GM12873 (cell line): ENCODE data around the gene ADAM17.

Source experiments
- CTCF ChIP-seq: IDR thresholded peaks from 2 replicates; pipeline ENCODE4 v1.5.1; 2012; ENCODE audit warnings: low read depth, mild to moderate bottlenecking, moderate library complexity, low read length, control low read depth; ENCODE audit not compliant: insufficient read depth; ENCODE audit errors: missing control alignments

Gene ADAM17

GRCh38 chr2:9473985-9474360, 81.7 kb downstream of the ADAM17 start:
- TF ChIP-seq CTCF, result no peak

DNA sequence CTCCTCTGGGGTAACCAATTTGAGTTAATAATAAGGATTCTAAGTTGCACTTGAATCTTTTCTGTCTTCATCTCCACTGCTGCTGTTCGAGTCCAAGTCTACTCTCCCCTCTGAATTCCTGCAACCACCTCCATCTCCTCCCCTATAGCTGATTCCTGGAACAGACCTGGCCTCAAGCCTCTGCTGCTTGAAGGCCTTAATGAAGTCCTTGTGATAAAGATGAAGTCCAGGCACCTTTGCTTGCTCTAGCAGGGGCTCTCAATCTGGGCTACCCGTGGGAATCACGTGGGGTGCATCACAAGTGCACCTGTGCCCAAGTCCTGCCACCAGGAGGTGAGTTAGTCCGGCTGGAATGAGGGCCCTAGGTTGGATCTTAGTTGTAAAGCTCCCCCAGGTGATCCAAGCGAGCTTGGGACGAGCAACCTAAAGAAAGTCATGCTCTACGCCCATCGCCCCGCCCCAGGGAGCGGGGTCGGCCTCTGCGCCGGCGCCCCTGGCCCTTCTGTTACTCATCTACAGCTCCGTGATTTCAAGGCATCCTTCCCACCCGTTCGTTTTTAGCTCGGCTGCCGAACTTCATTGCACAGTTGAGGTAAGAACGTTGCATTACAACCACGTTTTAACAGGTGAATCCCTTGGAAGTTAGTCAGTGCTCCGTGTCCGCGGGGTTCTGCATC, 82.2 kb downstream of the ADAM17 start:
- peak; percentile 4 for TF ChIP-seq CTCF

GRCh38 chr2:9472511-9472910, 83.1 kb downstream of the ADAM17 start:
- no peak for TF ChIP-seq CTCF

GRCh38 chr2:9471206-9471605, 84.4 kb downstream of the ADAM17 start:
- no peak for TF ChIP-seq CTCF

GRCh38 chr2:9467687-9468086, 87.9 kb downstream of the ADAM17 start:
- TF ChIP-seq CTCF, result no peak

DNA sequence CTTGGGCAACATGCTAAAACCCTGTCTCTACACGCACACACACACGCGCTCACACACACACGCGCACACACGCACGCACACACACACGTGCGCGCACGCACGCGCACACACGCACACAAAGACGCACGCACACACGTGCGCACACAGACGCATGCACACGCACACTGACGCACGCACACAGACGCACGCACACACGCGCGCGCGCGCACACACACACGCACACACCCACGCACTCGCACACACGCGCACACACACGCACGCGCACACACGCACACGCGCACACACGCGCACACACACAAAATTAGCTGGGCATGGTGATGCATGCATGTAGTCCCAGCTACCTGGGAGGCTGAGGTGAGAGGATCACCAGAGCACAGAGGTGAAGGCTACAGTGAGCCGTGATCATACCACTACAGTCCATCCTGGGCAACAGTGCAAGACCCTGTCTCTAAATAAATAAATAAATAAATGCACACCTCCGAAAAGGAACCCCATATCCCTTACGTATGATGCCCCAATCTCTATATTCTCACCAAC, 89.4 kb downstream of the ADAM17 start:
- TF ChIP-seq CTCF, result no peak

- TF ChIP-seq CTCF, result no peak
Measured at GRCh38 chr2:9465170-9465569, 90.5 kb downstream of the ADAM17 start.
